GM12891 (cell line): ENCODE data around the gene AFDN.

Source experiments
- PAX5 ChIP-seq: IDR thresholded peaks from 2 replicates; pipeline ENCODE4 v1.6.1; 2011; ENCODE audit warnings: low read length, moderate library complexity, mild to moderate bottlenecking; ENCODE audit not compliant: insufficient read depth, severe bottlenecking
- POLR2A ChIP-seq: IDR thresholded peaks from 2 replicates; pipeline ENCODE4 v1.6.1; 2011; ENCODE audit warnings: low read depth, low read length, control low read depth
- POLR2AphosphoS5 ChIP-seq: IDR thresholded peaks from 2 replicates; pipeline ENCODE4 v1.6.1; 2011; ENCODE audit warnings: low read depth, low read length, control low read depth
- TAF1 ChIP-seq: IDR thresholded peaks from 2 replicates; pipeline ENCODE4 v1.6.1; 2011; ENCODE audit warnings: low read depth, low read length, control low read depth

- no peak for TF ChIP-seq POLR2A
- no peak for TF ChIP-seq PAX5
- no peak for TF ChIP-seq POLR2AphosphoS5
- TF ChIP-seq TAF1: no peak
These were observed 29.0 kb upstream of the AFDN start for GRCh38 chr6:167797476-167798265.
